A549 (cell line): Measurements from ENCODE around the gene SLIT3.

Experiments
- CTCF ChIP-seq: fragments of >200 bp; sonication (Bioruptor Twin); formaldehyde crosslinking; IDR thresholded peaks from 3 replicates; pipeline ENCODE4 v1.5.1; 2016
- HOXA7 ChIP-seq: fragments of 250-450 bp; sonication (Bioruptor Pico); IDR thresholded peaks from 2 replicates; pipeline ENCODE4 v1.5.0; 2020; ENCODE audit warnings: mild to moderate bottlenecking, moderate library complexity
- JUNB ChIP-seq: fragments of >200 bp; sonication (Bioruptor Twin); formaldehyde crosslinking; IDR thresholded peaks from 2 replicates; pipeline ENCODE4 v1.6.1; 2016
- MAZ ChIP-seq: fragments of 150-350 bp; IDR thresholded peaks from 2 replicates; pipeline ENCODE4 v1.6.1; 2014; ENCODE audit warnings: antibody characterized with exemption, low read depth, low read length, borderline replicate concordance
- RFX5 ChIP-seq: fragments of 450-650 bp; IDR thresholded peaks from 2 replicates; pipeline ENCODE4 v1.7.1; 2014; ENCODE audit warnings: antibody characterized with exemption, mild to moderate bottlenecking, moderate library complexity

GRCh38 chr5:169151051-169151805, 149.7 kb downstream of the SLIT3 start:
- no peak for TF ChIP-seq RFX5
- TF ChIP-seq HOXA7 (CRISPR knock-in tag): no peak
- TF ChIP-seq CTCF: no peak
- TF ChIP-seq MAZ: no peak
- TF ChIP-seq JUNB: no peak
